ENCODE measurements around the gene CCDC93.

Gene CCDC93

GRCh38 chr2:117968722-117969121 is 45.1 kb downstream of the CCDC93 start:
- Mint-ChIP-seq H3K4me3 (no peak overlapping the region), H3K4me1 (ENCODE audit: low read depth) (peaks cover 5% of the 10 kb centered on the region), H3K27ac (no peak overlapping the region), H3K36me3 (ENCODE audit: low read depth) (peaks cover 39% of the 10 kb centered on the region), H3K27me3 (ENCODE audit: low read depth) (no peaks in the 10 kb centered on the region), H3K9me3 (no peaks in the 10 kb centered on the region)

- no peaks in the 10 kb centered on the region for H3K27me3 Mint-ChIP-seq (ENCODE audit: low read depth)
- H3K9me3 Mint-ChIP-seq, result no peaks in the 10 kb centered on the region
- H3K4me1 Mint-ChIP-seq (ENCODE audit: low read depth), result peaks cover 5% of the 10 kb centered on the region
- no peak overlapping the region for H3K4me3 Mint-ChIP-seq
- H3K27ac Mint-ChIP-seq, result no peak overlapping the region
- peaks cover 34% of the 10 kb centered on the region for H3K36me3 Mint-ChIP-seq (ENCODE audit: low read depth)
These were observed 45.7 kb downstream of the CCDC93 start for GRCh38 chr2:117967977-117968718.

GRCh38 chr2:117963446-117963845 is 50.4 kb downstream of the CCDC93 start:
- Mint-ChIP-seq H3K4me3 (no peak overlapping the region), H3K9me3 (no peaks in the 10 kb centered on the region), H3K4me1 (ENCODE audit: low read depth) (peaks cover 5% of the 10 kb centered on the region), H3K27me3 (ENCODE audit: low read depth) (no peaks in the 10 kb centered on the region), H3K36me3 (ENCODE audit: low read depth) (peaks cover 18% of the 10 kb centered on the region), H3K27ac (no peak overlapping the region)

- H3K36me3 Mint-ChIP-seq (ENCODE audit: low read depth), result peaks cover 33% of the 10 kb centered on the region
- no peak overlapping the region for H3K4me3 Mint-ChIP-seq
- H3K27ac Mint-ChIP-seq, result no peak overlapping the region
- H3K27me3 Mint-ChIP-seq (ENCODE audit: low read depth), result no peaks in the 10 kb centered on the region
- no peaks in the 10 kb centered on the region for H3K9me3 Mint-ChIP-seq
- H3K4me1 Mint-ChIP-seq (ENCODE audit: low read depth), result peaks cover 4% of the 10 kb centered on the region
These were observed 52.7 kb downstream of the CCDC93 start for GRCh38 chr2:117961201-117961600.

GRCh38 chr2:117960231-117960630 is 53.6 kb downstream of the CCDC93 start:
- Mint-ChIP-seq H3K9me3 (no peaks in the 10 kb centered on the region), H3K36me3 (ENCODE audit: low read depth) (peaks cover 34% of the 10 kb centered on the region)

GRCh38 chr2:117958186-117958585 is 55.7 kb downstream of the CCDC93 start:
- Mint-ChIP-seq H3K9me3 (no peaks in the 10 kb centered on the region), H3K36me3 (ENCODE audit: low read depth) (peaks cover 39% of the 10 kb centered on the region), H3K4me3 (no peak overlapping the region), H3K27ac (no peak overlapping the region), H3K27me3 (ENCODE audit: low read depth) (no peaks in the 10 kb centered on the region), H3K4me1 (ENCODE audit: low read depth) (peaks cover 4% of the 10 kb centered on the region)

More at GRCh38 chr2:117960231-117960630, 53.6 kb downstream of the CCDC93 start:
- no peak overlapping the region for H3K27ac Mint-ChIP-seq
- peaks cover 4% of the 10 kb centered on the region for H3K4me1 Mint-ChIP-seq (ENCODE audit: low read depth)
- no peaks in the 10 kb centered on the region for H3K27me3 Mint-ChIP-seq (ENCODE audit: low read depth)
- no peak overlapping the region for H3K4me3 Mint-ChIP-seq

- Mint-ChIP-seq H3K4me3 (no peak overlapping the region), H3K9me3 (no peaks in the 10 kb centered on the region), H3K27ac (no peak overlapping the region), H3K4me1 (ENCODE audit: low read depth) (peaks cover 4% of the 10 kb centered on the region), H3K36me3 (ENCODE audit: low read depth) (peaks cover 40% of the 10 kb centered on the region), H3K27me3 (ENCODE audit: low read depth) (no peaks in the 10 kb centered on the region)
These were observed 56.3 kb downstream of the CCDC93 start for GRCh38 chr2:117957616-117958015.

GRCh38 chr2:117956036-117956796 is 57.7 kb downstream of the CCDC93 start:
- Mint-ChIP-seq H3K36me3 (ENCODE audit: low read depth) (peaks cover 49% of the 10 kb centered on the region), H3K27ac (no peak overlapping the region), H3K9me3 (no peaks in the 10 kb centered on the region), H3K27me3 (ENCODE audit: low read depth) (no peaks in the 10 kb centered on the region), H3K4me3 (no peak overlapping the region), H3K4me1 (ENCODE audit: low read depth) (peaks cover 4% of the 10 kb centered on the region)

- peaks cover 11% of the 10 kb centered on the region for H3K4me1 Mint-ChIP-seq (ENCODE audit: low read depth)
- H3K36me3 Mint-ChIP-seq (ENCODE audit: low read depth), result peaks cover 48% of the 10 kb centered on the region
- H3K9me3 Mint-ChIP-seq, result no peaks in the 10 kb centered on the region
- no peaks in the 10 kb centered on the region for H3K27me3 Mint-ChIP-seq (ENCODE audit: low read depth)
- no peak overlapping the region for H3K4me3 Mint-ChIP-seq
- H3K27ac Mint-ChIP-seq, result no peak overlapping the region
These were observed 60.6 kb downstream of the CCDC93 start for GRCh38 chr2:117953231-117953630.

GRCh38 chr2:117952701-117953100 is 61.2 kb downstream of the CCDC93 start:
- peaks cover 48% of the 10 kb centered on the region for H3K36me3 Mint-ChIP-seq (ENCODE audit: low read depth)
- H3K9me3 Mint-ChIP-seq, result no peaks in the 10 kb centered on the region
- H3K27me3 Mint-ChIP-seq (ENCODE audit: low read depth), result no peaks in the 10 kb centered on the region
- H3K27ac Mint-ChIP-seq, result no peak overlapping the region
- no peak overlapping the region for H3K4me3 Mint-ChIP-seq
- peaks cover 10% of the 10 kb centered on the region for H3K4me1 Mint-ChIP-seq (ENCODE audit: low read depth)

- no peak overlapping the region for H3K4me3 Mint-ChIP-seq
These were observed 61.6 kb downstream of the CCDC93 start for GRCh38 chr2:117952228-117952627.

GRCh38 chr2:117949806-117950205 is 64.1 kb downstream of the CCDC93 start:
- Mint-ChIP-seq H3K4me3 (no peak overlapping the region), H3K27me3 (ENCODE audit: low read depth) (no peaks in the 10 kb centered on the region), H3K9me3 (no peaks in the 10 kb centered on the region), H3K27ac (peak overlapping the region; percentile 34), H3K36me3 (ENCODE audit: low read depth) (peaks cover 51% of the 10 kb centered on the region), H3K4me1 (ENCODE audit: low read depth) (peaks cover 8% of the 10 kb centered on the region)

More at GRCh38 chr2:117952228-117952627, 61.6 kb downstream of the CCDC93 start:
- peaks cover 8% of the 10 kb centered on the region for H3K4me1 Mint-ChIP-seq (ENCODE audit: low read depth)
- H3K27ac Mint-ChIP-seq, result no peak overlapping the region
- H3K36me3 Mint-ChIP-seq (ENCODE audit: low read depth), result peaks cover 44% of the 10 kb centered on the region
- no peaks in the 10 kb centered on the region for H3K27me3 Mint-ChIP-seq (ENCODE audit: low read depth)
- no peaks in the 10 kb centered on the region for H3K9me3 Mint-ChIP-seq

- peaks cover 57% of the 10 kb centered on the region for H3K36me3 Mint-ChIP-seq (ENCODE audit: low read depth)
- H3K27ac Mint-ChIP-seq, result no peak overlapping the region
- no peaks in the 10 kb centered on the region for H3K27me3 Mint-ChIP-seq (ENCODE audit: low read depth)
- H3K9me3 Mint-ChIP-seq, result no peaks in the 10 kb centered on the region
- H3K4me3 Mint-ChIP-seq, result no peak overlapping the region
- peaks cover 8% of the 10 kb centered on the region for H3K4me1 Mint-ChIP-seq (ENCODE audit: low read depth)
These were observed 65.3 kb downstream of the CCDC93 start for GRCh38 chr2:117948615-117949014.

- H3K9me3 Mint-ChIP-seq, result no peaks in the 10 kb centered on the region
These were observed 68.6 kb downstream of the CCDC93 start for GRCh38 chr2:117945296-117945695.

GRCh38 chr2:117944816-117945215 is 69.1 kb downstream of the CCDC93 start:
- no peaks in the 10 kb centered on the region for H3K9me3 Mint-ChIP-seq
- peaks cover 1% of the 10 kb centered on the region for H3K4me1 Mint-ChIP-seq (ENCODE audit: low read depth)
- peaks cover 46% of the 10 kb centered on the region for H3K36me3 Mint-ChIP-seq (ENCODE audit: low read depth)
- H3K27me3 Mint-ChIP-seq (ENCODE audit: low read depth), result no peaks in the 10 kb centered on the region
- no peak overlapping the region for H3K27ac Mint-ChIP-seq
- H3K4me3 Mint-ChIP-seq, result no peak overlapping the region

More at GRCh38 chr2:117945296-117945695, 68.6 kb downstream of the CCDC93 start:
- no peak overlapping the region for H3K4me3 Mint-ChIP-seq
- no peaks in the 10 kb centered on the region for H3K27me3 Mint-ChIP-seq (ENCODE audit: low read depth)
- peaks cover 6% of the 10 kb centered on the region for H3K4me1 Mint-ChIP-seq (ENCODE audit: low read depth)
- peaks cover 44% of the 10 kb centered on the region for H3K36me3 Mint-ChIP-seq (ENCODE audit: low read depth)
- no peak overlapping the region for H3K27ac Mint-ChIP-seq

Measured in T-helper 1 cell treated with Interleukin-12 subunit alpha and Interleukin-12 subunit beta and Interleukin-4 antibody, amounts not matched to agents 30 μg/mL and 1 μg/mL, for 36 hours (primary cell).